ENCODE measurements around the gene ME3.

The ME3 gene

GRCh38 chr11:86403458-86403857, 269.0 kb downstream of the ME3 start:
- no peak for DNase-seq (ENCODE audit: low read depth, low spot score)
- no peaks in the 10 kb centered on the region for H3K27me3 ChIP-seq (ENCODE audit: insufficient read depth, insufficient read length)
- no peak overlapping the region for H3K9ac ChIP-seq (ENCODE audit: insufficient read length, low read depth)
- H3K4me1 ChIP-seq (ENCODE audit: insufficient read depth, insufficient read length) = no peaks in the 10 kb centered on the region
- H3K36me3 ChIP-seq (ENCODE audit: insufficient read depth, insufficient read length, low read length) = no peaks in the 10 kb centered on the region
- no peaks in the 10 kb centered on the region for H3K9me3 ChIP-seq (ENCODE audit: insufficient read depth, low read length)
- TF ChIP-seq ZNF274 (IDR thresholded peaks at IDR 0.05; ENCODE audit: low read depth, low read length) = no peak
- TF ChIP-seq YY1 (IDR thresholded peaks at IDR 0.05; ENCODE audit: insufficient read depth, insufficient read length) = no peak
- TF ChIP-seq SUZ12 (IDR thresholded peaks at IDR 0.05; ENCODE audit: extremely low read depth, insufficient read depth, insufficient read length) = no peak
- H3K4me3 ChIP-seq (ENCODE audit: insufficient read length, low read depth) = no peak overlapping the region

- no peaks in the 10 kb centered on the region for H3K36me3 ChIP-seq (ENCODE audit: insufficient read depth, insufficient read length, low read length)
Measured at GRCh38 chr11:86398106-86398505, 274.3 kb downstream of the ME3 start.

GRCh38 chr11:86397351-86397750, 275.1 kb downstream of the ME3 start:
- no peak for DNase-seq (ENCODE audit: low read depth, low spot score)
- no peaks in the 10 kb centered on the region for H3K36me3 ChIP-seq (ENCODE audit: insufficient read depth, insufficient read length, low read length)
- H3K4me3 ChIP-seq (ENCODE audit: insufficient read length, low read depth) = no peak overlapping the region
- H3K9me3 ChIP-seq (ENCODE audit: insufficient read depth, low read length) = no peaks in the 10 kb centered on the region
- H3K4me1 ChIP-seq (ENCODE audit: insufficient read depth, insufficient read length) = no peaks in the 10 kb centered on the region
- no peak overlapping the region for H3K9ac ChIP-seq (ENCODE audit: insufficient read length, low read depth)
- no peak for TF ChIP-seq SUZ12 (IDR thresholded peaks at IDR 0.05; ENCODE audit: extremely low read depth, insufficient read depth, insufficient read length)
- TF ChIP-seq YY1 (IDR thresholded peaks at IDR 0.05; ENCODE audit: insufficient read depth, insufficient read length) = no peak
- no peak for TF ChIP-seq ZNF274 (IDR thresholded peaks at IDR 0.05; ENCODE audit: low read depth, low read length)
- H3K27me3 ChIP-seq (ENCODE audit: insufficient read depth, insufficient read length) = no peaks in the 10 kb centered on the region

More at GRCh38 chr11:86398106-86398505, 274.3 kb downstream of the ME3 start:
- Histone ChIP-seq H3K9ac (ENCODE audit: insufficient read length, low read depth) (no peak overlapping the region), H3K4me3 (ENCODE audit: insufficient read length, low read depth) (no peak overlapping the region), H3K9me3 (ENCODE audit: insufficient read depth, low read length) (no peaks in the 10 kb centered on the region), H3K4me1 (ENCODE audit: insufficient read depth, insufficient read length) (no peaks in the 10 kb centered on the region), H3K27me3 (ENCODE audit: insufficient read depth, insufficient read length) (no peaks in the 10 kb centered on the region)
- DNase-seq (ENCODE audit: low read depth, low spot score) = no peak
- TF ChIP-seq YY1 (IDR thresholded peaks at IDR 0.05; ENCODE audit: insufficient read depth, insufficient read length) (no peak), ZNF274 (IDR thresholded peaks at IDR 0.05; ENCODE audit: low read depth, low read length) (no peak), SUZ12 (IDR thresholded peaks at IDR 0.05; ENCODE audit: extremely low read depth, insufficient read depth, insufficient read length) (no peak)

- TF ChIP-seq SUZ12 (IDR thresholded peaks at IDR 0.05; ENCODE audit: extremely low read depth, insufficient read depth, insufficient read length) (no peak), ZNF274 (IDR thresholded peaks at IDR 0.05; ENCODE audit: low read depth, low read length) (no peak), YY1 (IDR thresholded peaks at IDR 0.05; ENCODE audit: insufficient read depth, insufficient read length) (no peak)
- Histone ChIP-seq H3K27me3 (ENCODE audit: insufficient read depth, insufficient read length) (no peaks in the 10 kb centered on the region), H3K4me1 (ENCODE audit: insufficient read depth, insufficient read length) (no peaks in the 10 kb centered on the region), H3K9me3 (ENCODE audit: insufficient read depth, low read length) (no peaks in the 10 kb centered on the region), H3K36me3 (ENCODE audit: insufficient read depth, insufficient read length, low read length) (no peaks in the 10 kb centered on the region), H3K9ac (ENCODE audit: insufficient read length, low read depth) (no peak overlapping the region), H3K4me3 (ENCODE audit: insufficient read length, low read depth) (no peak overlapping the region)
- no peak for DNase-seq (ENCODE audit: low read depth, low spot score)
Measured at GRCh38 chr11:86396396-86396795, 276.0 kb downstream of the ME3 start.

GRCh38 chr11:86395061-86395551, 277.3 kb downstream of the ME3 start:
- DNase-seq (ENCODE audit: low read depth, low spot score) = no peak
- H3K27me3 ChIP-seq (ENCODE audit: insufficient read depth, insufficient read length) = no peaks in the 10 kb centered on the region
- H3K9me3 ChIP-seq (ENCODE audit: insufficient read depth, low read length) = no peaks in the 10 kb centered on the region
- H3K36me3 ChIP-seq (ENCODE audit: insufficient read depth, insufficient read length, low read length) = no peaks in the 10 kb centered on the region
- no peaks in the 10 kb centered on the region for H3K4me1 ChIP-seq (ENCODE audit: insufficient read depth, insufficient read length)
- no peak overlapping the region for H3K9ac ChIP-seq (ENCODE audit: insufficient read length, low read depth)
- no peak overlapping the region for H3K4me3 ChIP-seq (ENCODE audit: insufficient read length, low read depth)
- no peak for TF ChIP-seq YY1 (IDR thresholded peaks at IDR 0.05; ENCODE audit: insufficient read depth, insufficient read length)
- TF ChIP-seq SUZ12 (IDR thresholded peaks at IDR 0.05; ENCODE audit: extremely low read depth, insufficient read depth, insufficient read length) = no peak
- no peak for TF ChIP-seq ZNF274 (IDR thresholded peaks at IDR 0.05; ENCODE audit: low read depth, low read length)
